NCI-H774 (cell line): ENCODE results near the gene OR2T29.
"Not testable (repeated sequence)": the region's sequence is repeated elsewhere in the genome, so short reads cannot be mapped to it uniquely, and the experiment has no call there.

ENCODE experiments used
- DNase-seq: peaks from one replicate; lab custom pipeline; 2025; lab: John Stamatoyannopoulos, UW

OR2T29 gene, protein sequence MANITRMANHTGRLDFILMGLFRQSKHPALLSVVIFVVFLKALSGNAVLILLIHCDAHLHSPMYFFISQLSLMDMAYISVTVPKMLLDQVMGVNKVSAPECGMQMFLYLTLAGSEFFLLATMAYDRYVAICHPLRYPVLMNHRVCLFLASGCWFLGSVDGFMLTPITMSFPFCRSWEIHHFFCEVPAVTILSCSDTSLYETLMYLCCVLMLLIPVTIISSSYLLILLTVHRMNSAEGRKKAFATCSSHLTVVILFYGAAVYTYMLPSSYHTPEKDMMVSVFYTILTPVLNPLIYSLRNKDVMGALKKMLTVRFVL

DNA sequence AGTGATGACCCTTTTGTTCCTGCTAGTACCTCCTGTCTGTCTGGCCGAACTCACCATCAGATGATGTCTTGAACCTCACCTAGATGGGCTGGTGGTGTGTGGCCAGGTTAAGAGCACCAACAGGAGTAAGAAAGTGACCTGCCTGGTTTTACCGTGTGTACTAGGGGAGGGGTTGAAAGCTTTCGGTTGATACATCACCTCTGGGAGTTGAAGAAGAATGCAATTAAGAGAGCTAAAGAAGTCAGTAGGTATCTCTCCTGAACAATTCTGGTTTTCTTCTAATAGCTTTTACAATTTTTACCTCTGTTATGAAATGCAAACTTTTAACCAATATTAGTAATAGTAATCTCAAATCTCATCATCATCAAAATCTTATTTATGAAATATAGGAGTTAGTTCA is at the start of gene OR2T29:
Gene OR2T29 (minus strand): TSS at position 101 of the 400 bp plus-strand sequence. CDS start 3,281 bp downstream, outside the sequence.
- DNase-seq, result not testable (repeated sequence)

DNA sequence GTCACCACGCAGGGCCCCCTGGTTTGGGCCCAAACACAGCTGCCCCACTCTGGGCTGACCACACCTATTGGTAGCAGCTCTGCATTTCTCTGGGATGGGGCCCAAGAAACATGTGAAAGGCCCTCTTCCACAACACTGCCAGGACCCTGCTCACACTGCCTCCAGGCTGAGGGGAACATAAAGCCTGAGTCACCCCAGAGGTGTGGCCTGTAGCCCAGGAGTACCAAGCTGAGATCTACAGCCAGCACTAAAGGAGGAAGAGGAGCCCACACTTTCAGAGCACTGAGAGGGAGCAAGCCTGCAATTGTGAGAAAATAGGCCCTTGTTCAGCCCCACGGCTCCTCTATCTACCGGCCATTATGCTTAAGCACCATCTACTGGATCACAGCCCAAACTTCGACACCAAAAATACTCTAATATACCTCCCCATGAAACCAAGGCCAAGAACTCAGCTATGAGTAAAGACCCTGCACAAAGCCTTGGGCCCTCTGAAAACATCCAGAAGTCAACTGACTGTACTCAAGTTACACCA is 49.4 kb upstream of the OR2T29 start:
- DNase-seq, result no peak

DNA sequence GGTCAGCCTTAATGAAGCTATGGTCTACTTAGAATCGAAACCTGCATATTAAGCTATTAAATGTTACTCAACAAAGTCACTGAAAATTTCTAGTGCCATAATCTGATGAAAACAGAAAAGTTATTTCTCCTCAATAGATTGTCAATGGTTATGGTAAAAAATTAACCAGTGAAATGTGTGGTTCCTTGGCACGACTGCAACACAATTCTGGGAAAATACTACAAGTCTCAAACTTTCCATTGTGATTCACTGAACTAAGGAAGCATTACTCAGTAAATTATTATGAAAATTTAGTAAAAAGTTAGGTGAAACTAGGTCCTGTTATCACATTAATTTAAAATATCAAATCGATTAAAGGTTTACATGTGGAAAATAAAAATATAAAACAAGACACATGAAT is 47.7 kb upstream of the OR2T29 start:
- no peak for DNase-seq

DNA sequence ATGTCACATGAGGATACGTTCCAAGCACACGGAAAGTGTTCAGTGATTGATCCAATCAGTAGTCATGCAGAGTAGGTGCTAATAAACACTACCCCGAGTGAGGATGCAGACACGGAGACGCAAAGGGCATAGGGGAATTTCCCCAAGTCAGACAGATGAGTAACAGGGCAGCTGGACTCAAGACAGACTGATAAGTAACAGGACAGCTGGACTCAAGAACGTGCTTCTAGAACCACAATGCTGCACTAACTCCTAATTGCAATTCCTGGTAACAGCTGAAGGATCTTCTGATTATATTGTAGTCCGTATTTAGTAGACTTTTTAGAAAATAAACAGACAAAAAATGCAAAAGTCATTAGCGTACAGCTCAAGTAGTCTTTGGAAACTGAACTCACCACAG is 36.8 kb upstream of the OR2T29 start:
- no peak for DNase-seq

DNA sequence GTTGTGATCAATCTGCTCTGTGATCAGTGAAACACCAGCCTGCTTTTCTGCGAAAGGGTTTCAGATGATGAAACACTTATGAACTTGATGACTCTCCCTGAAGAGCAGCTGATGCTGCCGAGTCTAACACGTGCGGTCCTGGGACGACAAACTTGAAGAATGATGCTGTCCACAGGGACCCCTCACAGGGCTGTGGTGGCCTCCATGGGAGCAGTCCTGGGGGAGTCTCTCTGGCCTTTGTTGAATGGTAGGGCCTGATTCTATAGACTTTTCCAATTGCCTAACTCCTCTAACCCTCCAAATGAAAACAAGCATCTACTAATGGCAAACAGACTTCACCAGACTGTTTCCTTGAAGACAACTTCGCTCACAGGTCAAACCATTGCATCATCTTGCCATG is 35.0 kb upstream of the OR2T29 start, which contains the start of gene OR2T10:
Gene OR2T10 (minus strand): TSS at position 112 of the 400 bp plus-strand sequence. CDS start 3,932 bp downstream, outside the sequence.
- no peak for DNase-seq

DNA sequence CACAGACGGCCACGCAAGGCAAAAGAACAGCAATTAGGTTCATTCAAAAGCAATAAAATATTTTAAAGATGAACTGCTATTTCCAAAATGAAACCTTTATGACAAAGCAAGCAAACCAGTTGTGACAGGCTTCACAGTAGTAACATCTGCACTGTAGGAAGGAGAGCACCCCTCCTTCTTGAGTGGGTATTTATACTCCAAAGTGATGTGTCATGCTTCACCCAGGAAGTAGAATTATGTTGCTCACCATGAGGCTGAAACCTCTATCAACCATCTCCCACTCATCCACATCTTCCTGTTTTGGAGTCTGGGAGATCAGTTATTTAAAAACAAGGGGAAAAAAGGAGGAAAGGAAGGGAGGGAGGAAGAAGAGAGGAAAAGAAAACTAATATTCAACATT is 34.0 kb upstream of the OR2T29 start:
- no peak for DNase-seq

DNA sequence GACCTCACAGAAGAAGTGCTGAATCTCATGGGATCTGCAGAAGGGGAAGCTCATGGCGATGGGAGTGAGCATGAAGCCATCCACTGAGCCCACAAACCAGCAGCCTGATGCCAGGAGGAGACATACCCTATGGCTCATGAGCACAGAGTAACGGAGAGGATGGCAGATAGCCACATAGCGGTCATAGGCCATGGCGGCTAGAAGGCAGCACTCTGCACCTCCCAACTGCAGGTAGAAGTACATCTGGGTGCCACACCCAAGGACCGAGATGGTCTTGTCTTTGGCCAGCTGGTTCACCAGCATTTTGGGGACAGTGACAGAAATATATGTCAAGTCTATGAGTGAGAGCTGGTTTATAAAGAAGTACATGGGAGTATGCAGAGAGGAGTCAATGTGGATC is 30.7 kb upstream of the OR2T29 start:
- no peak for DNase-seq

DNA sequence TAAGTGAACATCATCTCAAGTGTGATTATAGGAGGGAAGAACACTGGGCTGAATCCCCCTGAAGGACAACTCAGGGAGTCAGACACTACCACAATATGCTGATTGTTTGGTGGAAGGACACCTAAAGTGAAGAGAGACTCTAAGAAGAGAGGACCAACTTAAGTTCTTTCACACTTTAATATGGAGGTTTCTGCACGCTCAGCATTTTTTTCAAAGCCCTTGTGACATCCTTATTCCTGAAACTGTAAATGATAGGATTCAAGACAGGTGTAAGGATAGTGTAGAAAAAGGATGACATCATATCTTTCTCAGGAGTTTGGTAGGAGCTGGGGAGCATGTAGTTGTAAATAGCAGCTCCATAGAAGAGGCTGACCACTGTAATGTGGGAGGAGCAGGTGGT is 30.1 kb upstream of the OR2T29 start:
- DNase-seq, result no peak

DNA sequence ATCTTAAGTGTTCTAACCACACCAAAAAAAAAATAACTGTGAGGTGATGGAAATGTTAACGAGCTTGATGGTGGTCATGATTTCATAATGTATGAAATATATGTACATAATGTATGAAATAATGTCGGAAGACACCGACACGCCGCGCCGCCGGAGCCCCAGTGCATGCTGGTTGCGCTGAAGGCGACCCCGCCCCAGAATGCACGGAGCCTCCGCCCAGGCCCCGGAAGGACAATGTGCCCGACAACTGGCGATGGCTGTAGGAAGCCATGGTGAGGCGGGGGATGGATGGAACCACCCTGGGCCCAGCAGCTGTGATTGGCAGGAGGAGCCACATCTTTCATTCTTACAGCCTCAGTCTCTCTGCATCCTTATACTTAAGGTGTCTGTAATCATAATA is 27.5 kb upstream of the OR2T29 start:
- no peak for DNase-seq

DNA sequence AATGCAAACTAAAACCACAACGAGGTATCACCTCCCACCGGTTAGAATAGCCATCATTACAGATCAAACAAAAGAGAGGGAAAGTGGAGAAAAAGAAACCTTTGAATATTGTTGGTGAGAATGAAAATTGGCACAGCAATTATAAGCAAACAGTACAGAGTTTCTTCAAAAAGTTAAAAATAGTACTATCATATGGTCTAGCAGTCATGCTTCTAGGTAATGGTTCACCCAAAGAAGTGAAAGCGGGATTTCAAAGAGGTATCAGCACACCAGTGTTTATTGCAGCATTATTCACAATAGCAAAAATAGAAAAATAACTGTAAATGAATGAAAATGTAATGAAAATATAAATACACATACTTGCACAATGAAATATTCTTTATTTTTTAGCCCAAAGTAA is 26.8 kb upstream of the OR2T29 start:
- no peak for DNase-seq

DNA sequence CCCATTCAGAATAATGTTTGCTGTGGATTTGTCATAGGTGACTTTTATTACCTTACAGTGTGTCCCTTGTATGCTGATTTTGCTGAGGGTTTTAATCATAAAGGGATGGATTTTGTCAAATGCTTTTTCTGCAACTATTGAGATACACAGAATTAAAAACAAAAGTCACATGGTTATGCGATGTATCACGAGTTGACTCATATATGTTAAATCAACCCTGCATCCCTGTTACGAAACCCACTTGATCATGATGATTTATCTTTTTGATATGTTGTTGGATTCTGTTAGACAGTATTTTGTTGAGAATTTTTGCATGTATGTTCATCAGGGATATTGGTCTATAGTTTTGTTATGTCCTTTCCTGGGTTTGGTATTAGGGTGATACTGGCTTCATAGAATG is 22.7 kb upstream of the OR2T29 start:
- no peak for DNase-seq

DNA sequence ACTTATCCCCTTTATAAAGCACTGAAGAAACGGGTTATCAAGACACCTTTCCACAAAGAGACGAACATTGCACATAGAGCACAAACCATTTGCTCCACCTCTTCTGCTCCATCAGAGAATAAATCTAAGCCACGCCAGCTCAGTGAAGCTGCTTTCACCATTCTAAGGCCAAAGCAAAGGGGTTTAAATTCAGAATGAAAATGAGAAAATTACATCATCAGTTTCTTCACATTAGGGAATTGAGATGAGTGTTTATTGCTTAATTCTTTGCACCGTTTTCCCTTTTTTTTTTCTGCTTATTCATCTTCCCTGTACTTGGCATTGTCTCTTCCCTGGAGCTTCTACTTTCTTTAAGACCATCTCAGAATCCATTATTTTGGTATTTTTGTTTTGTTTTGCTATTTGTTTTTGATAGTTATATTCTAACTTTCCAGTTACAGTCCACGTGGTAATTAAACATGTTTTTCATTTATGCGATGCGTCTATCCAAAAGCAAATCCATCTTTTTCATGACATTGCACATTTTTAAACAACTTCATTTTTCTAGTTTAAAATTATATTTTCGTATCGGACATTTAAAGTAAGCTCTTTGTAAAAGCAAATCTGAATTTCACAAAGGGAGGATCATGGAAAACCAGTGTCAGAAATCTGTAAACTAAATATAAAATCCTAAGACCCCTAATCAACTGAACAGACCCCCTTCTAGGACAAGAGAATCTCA is 13.8 kb upstream of the OR2T29 start:
- no peak for DNase-seq

DNA sequence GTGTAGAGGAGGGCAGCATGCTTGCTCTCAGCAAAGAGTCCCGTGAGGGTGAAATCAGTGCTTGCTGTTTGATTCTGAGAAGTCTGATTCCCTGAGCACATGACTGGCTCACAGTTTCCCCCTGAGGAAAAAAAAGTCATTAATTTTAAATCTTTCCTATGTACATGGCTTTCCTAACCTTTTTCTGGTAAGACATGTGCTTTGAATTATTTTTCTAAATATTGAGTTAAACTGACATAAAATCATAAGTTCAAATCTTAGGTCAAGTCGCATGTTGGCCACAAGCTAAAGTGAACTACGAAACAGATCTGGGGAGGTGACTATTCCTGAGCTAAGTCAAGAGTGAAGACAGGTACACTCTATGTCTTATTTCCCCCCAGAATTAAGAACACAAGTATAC is 12.1 kb upstream of the OR2T29 start, which contains the start of gene OR2T34:
Gene OR2T34 (minus strand): TSS at position 101 of the 400 bp plus-strand sequence. CDS start 0 bp downstream, at position 101.
- not testable (repeated sequence) for DNase-seq

DNA sequence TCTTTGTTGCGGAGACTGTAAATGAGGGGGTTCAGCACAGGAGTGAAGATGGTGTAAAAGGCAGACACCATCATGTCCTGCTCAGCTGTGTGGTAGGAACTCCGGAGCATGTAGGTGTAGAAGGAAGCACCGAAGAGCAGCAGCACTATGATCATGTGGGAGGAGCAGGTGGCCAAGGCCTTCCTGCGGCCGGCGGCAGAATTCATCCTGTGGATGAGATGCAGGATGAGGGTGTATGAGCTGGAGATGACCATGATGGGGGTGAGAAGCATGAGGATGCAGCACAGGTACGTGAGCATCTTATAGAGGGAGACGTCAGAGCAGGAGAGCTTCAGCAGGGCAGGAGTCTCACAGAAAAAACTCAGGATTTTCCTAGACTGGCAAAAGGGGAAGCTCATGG is 11.3 kb upstream of the OR2T29 start:
- DNase-seq, result not testable (repeated sequence)

DNA sequence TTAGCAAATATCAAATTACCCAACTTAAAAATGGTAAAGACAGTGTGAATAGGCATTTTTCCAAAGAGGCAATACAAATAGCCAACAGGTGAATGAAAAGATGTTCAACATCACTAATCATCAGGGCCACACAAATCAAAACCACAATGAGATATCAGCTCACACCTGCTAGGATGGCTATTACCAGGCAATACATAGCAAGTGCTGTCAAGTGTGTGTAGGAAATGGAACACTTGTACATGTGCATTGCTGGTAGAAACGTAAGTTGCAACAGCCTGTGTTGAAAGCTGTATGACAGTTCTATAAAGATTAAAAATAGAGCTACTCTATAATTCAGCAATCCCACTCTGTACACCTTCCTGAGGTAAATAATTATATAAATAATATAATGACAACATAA is 9.5 kb upstream of the OR2T29 start:
- DNase-seq, result not testable (repeated sequence)

DNA sequence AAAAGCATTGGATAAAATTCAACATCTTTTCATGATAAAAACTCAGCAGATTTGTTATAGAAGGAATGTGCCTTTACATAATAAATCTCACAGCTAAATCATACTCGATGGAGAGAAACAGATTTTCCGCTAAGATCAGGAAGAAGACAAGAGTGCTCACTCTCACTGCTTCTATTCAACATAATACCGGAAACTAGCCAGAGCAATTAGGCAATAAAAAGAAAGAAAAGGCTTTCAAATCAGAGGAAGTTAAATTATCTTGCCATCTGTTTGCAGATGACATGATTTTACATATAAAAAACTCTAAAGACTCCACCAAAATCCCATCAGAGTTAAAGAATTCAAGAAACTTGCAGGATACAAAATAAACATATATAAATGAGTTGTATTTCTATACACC is 8.2 kb upstream of the OR2T29 start:
- DNase-seq, result peak; percentile 6

DNA sequence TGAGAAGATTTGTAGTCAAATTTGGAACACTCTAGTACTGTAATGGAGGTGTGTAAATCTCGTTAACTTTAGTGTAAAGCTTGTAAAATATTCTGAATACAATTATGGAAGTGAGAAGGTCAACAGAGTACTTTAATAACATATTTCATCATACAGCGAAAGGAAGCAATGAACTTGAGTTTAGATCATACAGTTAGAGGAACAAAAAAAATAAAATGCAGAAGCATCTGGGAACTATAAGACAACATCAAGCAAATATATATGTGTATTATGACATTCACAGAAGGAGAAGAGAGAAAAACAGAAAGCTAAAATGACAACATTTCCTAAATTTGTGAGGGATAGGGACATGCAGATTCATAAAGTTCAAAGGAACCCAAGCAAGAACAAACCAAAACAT is 6.5 kb upstream of the OR2T29 start:
- not testable (repeated sequence) for DNase-seq

DNA sequence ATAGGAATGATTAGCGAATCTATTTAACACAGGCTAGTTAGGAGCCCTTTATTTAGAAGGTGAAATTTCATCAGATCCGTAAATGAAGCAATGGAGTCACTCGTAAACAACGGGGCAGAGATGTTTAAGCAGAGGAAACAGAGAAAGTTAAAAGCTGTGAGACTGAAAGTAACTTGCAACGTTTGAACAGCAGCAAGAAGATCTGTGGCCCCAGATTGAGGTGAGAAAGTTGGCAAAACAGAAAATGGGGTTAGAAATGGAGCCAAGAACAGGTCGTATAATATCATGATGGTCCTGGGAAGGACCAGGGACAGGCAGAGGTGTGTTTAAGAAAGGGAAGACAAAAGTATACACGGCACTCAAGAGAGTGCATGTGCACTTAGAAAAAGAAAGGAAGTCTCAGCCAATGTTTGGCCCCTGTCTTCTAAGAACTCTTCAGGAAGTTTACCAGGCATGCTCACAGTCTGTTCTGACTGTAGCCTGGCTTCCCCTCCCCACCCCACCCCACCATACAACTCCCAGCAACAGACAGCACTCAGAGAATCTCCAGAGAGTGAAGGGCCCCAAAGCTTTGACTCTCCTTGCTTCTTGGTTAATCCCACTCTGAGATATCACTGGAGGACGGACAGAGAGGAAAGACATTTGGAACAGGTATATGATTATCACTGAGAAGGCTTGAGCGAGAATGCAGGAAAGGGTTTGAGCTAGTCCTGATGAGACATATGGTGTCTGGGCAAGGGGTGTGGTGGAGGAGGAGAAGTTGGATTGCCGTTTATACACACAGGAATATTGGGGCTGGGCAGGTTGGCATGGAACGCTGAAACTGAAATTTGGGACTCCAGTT is 3.2 kb upstream of the OR2T29 start:
- not testable (repeated sequence) for DNase-seq

DNA sequence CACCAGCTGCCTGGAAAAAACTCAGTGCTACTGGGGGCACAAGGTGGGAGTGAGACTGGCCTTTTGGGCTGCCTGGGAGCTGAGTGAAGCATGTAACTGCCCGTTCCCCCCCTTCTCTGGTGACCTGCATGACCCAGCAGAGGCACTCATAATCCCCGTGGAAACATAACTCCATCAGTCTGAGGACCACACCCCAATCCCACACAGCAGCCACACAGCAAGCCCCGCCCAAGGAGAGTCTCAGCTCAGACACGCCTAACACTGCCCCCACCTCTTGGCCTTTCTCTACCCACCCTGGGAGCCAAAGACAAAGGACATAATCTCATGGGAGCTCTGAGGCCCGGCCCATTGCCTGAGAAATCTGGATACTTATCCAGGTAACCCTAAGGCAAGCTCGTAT is 11.5 kb downstream of the OR2T29 start:
- DNase-seq, result not testable (repeated sequence)

DNA sequence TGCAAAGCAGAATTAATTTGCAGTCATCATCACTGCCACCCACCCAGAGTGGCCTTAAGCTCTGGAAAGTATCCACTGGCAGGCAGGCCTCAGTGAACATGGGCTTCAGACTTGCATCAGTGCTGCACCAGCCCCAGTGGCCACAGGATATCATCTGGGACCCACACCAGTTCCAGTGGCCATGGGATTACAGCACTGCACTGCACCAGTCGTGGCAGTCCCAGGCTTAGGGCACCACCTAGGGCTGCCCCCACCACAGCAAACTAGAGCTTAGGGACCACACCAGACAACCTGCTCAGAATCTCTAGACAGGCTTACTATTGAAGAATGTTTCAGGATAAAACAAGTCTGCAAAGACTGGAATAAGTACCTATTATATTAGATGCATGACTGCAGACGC is 15.2 kb downstream of the OR2T29 start:
- not testable (repeated sequence) for DNase-seq

DNA sequence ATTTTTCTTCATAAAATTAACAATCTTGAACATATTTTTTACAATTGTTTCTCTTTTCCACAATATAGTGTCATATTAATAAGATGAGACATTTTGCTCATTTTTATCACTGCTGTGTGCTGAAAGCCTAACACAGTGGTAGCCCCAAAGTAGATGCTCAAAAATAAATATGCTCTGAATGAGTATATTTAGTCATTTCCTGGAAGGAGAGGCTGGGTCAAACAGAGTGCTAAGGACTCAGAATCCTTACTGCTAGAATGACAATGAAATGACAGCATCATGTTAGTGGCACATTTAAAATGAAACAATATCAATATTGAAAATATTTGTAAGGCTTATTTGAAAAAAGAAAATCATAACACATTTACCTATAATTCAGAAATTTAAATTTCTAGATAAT is 25.1 kb downstream of the OR2T29 start:
- DNase-seq, result not testable (repeated sequence)

DNA sequence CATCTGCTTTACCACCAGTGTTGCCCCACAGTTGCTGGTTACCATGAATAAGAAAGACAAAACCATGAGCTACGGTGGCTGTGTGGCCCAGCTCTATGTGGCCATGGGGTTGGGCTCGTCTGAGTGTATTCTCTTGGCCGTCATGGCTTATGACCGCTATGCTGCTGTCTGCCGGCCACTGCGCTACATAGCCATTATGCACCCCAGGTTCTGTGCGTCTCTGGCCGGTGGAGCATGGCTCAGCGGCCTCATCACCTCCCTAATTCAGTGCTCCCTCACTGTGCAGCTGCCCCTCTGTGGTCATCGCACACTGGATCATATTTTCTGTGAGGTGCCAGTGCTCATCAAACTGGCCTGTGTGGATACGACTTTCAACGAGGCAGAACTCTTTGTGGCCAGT is 40.7 kb downstream of the OR2T29 start:
- no peak for DNase-seq
